ENCODE data around the gene PTTG2.

The PTTG2 gene

GRCh38 chr4:37989398-37990260 lies 29.4 kb downstream of the PTTG2 start:
- peak in 1 of 2 donors; percentile 15 for DNase-seq

- no peak for DNase-seq
Observed at GRCh38 chr4:37990731-37991245, 30.6 kb downstream of the PTTG2 start.

- DNase-seq = no peak
Observed at GRCh38 chr4:37991623-37992410, 31.6 kb downstream of the PTTG2 start.

- no peak for DNase-seq
Observed at GRCh38 chr4:37993806-37994205, 33.6 kb downstream of the PTTG2 start.

GRCh38 chr4:37994569-37994968 lies 34.4 kb downstream of the PTTG2 start:
- no peak for DNase-seq

- no peak for DNase-seq
Observed at GRCh38 chr4:37995299-37995821, 35.2 kb downstream of the PTTG2 start.

GRCh38 chr4:37995981-37996775 lies 36.0 kb downstream of the PTTG2 start:
- DNase-seq = no peak

GRCh38 chr4:37998226-37998625 lies 38.0 kb downstream of the PTTG2 start:
- DNase-seq = no peak

- no peak for DNase-seq
Observed at GRCh38 chr4:37999000-37999716, 39.0 kb downstream of the PTTG2 start.

GRCh38 chr4:37999965-38000364 lies 39.8 kb downstream of the PTTG2 start:
- no peak for DNase-seq

- no peak for DNase-seq
Observed at GRCh38 chr4:38001927-38002326, 41.7 kb downstream of the PTTG2 start.

GRCh38 chr4:38002451-38003071 lies 42.4 kb downstream of the PTTG2 start:
- DNase-seq = no peak

- peak in 1 of 2 donors; percentile 19 for DNase-seq
Observed at GRCh38 chr4:38003102-38003501, 42.9 kb downstream of the PTTG2 start.

GRCh38 chr4:38003628-38004027 lies 43.4 kb downstream of the PTTG2 start:
- DNase-seq = no peak

- DNase-seq = no peak
Observed at GRCh38 chr4:38004062-38004461, 43.9 kb downstream of the PTTG2 start.

- no peak for DNase-seq
Observed at GRCh38 chr4:38004887-38005286, 44.7 kb downstream of the PTTG2 start.

- no peak for DNase-seq
Observed at GRCh38 chr4:38005637-38006036, 45.4 kb downstream of the PTTG2 start.

GRCh38 chr4:38007645-38008044 lies 47.4 kb downstream of the PTTG2 start:
- DNase-seq = no peak

GRCh38 chr4:38008571-38009021 lies 48.4 kb downstream of the PTTG2 start:
- no peak for DNase-seq

GRCh38 chr4:38009421-38009820 lies 49.2 kb downstream of the PTTG2 start:
- DNase-seq = no peak

GRCh38 chr4:38009949-38010348 lies 49.8 kb downstream of the PTTG2 start:
- DNase-seq = no peak

Data from CD4-positive, alpha-beta T cell treated with Interleukin-1 beta for 1 hour (primary cell).